ENCODE data around the gene ARMH3. TPM values are rescaled to one million over a fixed set of nuclear protein-coding genes. Genes with fewer than 3 reads are reported as not detected.

Gene ARMH3
- total RNA-seq, 1 experiment from 2014 or later, result 30.6 TPM

DNA sequence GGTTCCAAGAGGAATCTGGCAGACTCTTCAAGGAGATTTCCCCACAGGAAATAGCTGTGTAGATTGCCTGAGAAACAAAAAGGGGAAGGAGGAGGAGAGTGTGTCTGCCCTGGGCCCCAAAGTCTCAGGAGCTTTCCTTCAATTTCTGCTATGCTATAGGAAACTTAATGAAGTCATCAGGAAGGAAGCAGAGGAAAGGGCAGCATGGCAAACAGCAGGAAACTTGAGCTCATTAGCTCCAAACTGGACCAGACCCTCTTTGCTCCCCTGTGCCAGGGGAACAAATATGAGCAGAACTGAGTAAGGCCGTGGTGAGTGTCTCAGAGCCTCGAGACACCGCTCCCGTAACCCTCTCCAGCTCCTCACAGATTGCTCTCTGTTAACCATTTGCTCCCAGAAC is 207.6 kb downstream of the ARMH3 start:
- no peaks in the 10 kb centered on the region for H3K9me3 ChIP-seq (ENCODE audit: control insufficient read depth, insufficient read depth, low read depth, low read length)
- intact Hi-C loops (cut with micrococcal nuclease; ENCODE audit: unreplicated experiment) (no loop called here), in situ Hi-C loops (cut with HindIII; ENCODE audit: low pct_unique_long_range_greater_than_20kb, low sequenced_read_pairs) (no loop called here)
- no peak overlapping the region for H3K27ac ChIP-seq (ENCODE audit: low read length)
- no peak overlapping the region for H3K4me3 ChIP-seq (ENCODE audit: low read depth in 2 of 2, low read length in 2 of 2)
- no TSS peak for BruUV-seq (replicated peaks)
- TF ChIP-seq SIN3A (IDR thresholded peaks at IDR 0.05; ENCODE audit: borderline replicate concordance, insufficient read depth, low read depth, low read length) (no peak), POLR2AphosphoS5 (IDR thresholded peaks at IDR 0.05; ENCODE audit: low read depth, low read length) (no peak), TCF7L2 (IDR thresholded peaks at IDR 0.05; ENCODE audit: low read depth, low read length) (no peak)
- TF ChIP-seq, protein P1, sequence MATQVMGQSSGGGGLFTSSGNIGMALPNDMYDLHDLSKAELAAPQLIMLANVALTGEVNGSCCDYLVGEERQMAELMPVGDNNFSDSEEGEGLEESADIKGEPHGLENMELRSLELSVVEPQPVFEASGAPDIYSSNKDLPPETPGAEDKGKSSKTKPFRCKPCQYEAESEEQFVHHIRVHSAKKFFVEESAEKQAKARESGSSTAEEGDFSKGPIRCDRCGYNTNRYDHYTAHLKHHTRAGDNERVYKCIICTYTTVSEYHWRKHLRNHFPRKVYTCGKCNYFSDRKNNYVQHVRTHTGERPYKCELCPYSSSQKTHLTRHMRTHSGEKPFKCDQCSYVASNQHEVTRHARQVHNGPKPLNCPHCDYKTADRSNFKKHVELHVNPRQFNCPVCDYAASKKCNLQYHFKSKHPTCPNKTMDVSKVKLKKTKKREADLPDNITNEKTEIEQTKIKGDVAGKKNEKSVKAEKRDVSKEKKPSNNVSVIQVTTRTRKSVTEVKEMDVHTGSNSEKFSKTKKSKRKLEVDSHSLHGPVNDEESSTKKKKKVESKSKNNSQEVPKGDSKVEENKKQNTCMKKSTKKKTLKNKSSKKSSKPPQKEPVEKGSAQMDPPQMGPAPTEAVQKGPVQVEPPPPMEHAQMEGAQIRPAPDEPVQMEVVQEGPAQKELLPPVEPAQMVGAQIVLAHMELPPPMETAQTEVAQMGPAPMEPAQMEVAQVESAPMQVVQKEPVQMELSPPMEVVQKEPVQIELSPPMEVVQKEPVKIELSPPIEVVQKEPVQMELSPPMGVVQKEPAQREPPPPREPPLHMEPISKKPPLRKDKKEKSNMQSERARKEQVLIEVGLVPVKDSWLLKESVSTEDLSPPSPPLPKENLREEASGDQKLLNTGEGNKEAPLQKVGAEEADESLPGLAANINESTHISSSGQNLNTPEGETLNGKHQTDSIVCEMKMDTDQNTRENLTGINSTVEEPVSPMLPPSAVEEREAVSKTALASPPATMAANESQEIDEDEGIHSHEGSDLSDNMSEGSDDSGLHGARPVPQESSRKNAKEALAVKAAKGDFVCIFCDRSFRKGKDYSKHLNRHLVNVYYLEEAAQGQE (IDR thresholded peaks at IDR 0.05; ENCODE audit: insufficient read depth in 1 of 2, low read depth in 2 of 2, low read length in 1 of 2), result no peak
- TF ChIP-seq, protein P2, sequence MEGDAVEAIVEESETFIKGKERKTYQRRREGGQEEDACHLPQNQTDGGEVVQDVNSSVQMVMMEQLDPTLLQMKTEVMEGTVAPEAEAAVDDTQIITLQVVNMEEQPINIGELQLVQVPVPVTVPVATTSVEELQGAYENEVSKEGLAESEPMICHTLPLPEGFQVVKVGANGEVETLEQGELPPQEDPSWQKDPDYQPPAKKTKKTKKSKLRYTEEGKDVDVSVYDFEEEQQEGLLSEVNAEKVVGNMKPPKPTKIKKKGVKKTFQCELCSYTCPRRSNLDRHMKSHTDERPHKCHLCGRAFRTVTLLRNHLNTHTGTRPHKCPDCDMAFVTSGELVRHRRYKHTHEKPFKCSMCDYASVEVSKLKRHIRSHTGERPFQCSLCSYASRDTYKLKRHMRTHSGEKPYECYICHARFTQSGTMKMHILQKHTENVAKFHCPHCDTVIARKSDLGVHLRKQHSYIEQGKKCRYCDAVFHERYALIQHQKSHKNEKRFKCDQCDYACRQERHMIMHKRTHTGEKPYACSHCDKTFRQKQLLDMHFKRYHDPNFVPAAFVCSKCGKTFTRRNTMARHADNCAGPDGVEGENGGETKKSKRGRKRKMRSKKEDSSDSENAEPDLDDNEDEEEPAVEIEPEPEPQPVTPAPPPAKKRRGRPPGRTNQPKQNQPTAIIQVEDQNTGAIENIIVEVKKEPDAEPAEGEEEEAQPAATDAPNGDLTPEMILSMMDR (IDR thresholded peaks at IDR 0.05), result no peak
- H3K36me3 ChIP-seq (ENCODE audit: control insufficient read depth, insufficient read depth, low read length), result no peaks in the 10 kb centered on the region
- POLR2A ChIA-PET, result no interaction called here
- no peaks in the 10 kb centered on the region for H3K27me3 ChIP-seq (ENCODE audit: control insufficient read depth, insufficient read depth, low read length)
- CTCF ChIA-PET, result interaction anchor here (1.6 kb wide), 1 partner anchor 8 kb away, joined by 4 read pairs; no protein-coding TSS in a partner anchor
- no peak for ATAC-seq
- DNase-seq (ENCODE audit: low read depth, low spot score), result no peak
- no peaks in the 10 kb centered on the region for H3K4me1 ChIP-seq (ENCODE audit: control insufficient read depth, insufficient read depth, low read length)

DNA sequence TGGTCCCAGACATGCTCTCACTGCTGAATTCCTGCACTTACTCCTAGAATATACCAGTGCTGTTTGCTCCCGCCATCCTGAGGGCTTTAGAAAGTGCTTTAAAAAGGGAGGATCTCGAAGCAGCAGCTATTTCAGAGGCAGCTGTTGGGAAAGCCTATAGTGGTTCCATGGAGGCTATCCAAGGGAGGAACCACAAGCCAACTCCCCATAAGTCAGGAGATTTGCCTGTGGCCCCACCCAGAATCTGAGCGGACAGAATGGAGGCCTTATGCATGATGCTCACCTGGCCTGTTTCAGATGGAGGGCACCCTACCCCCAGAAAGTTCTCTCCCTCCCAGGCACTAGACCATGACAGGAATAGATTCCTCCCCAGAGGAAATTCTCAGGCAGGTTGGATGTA is 210.1 kb downstream of the ARMH3 start:
- H3K27ac ChIP-seq (ENCODE audit: low read length), result no peak overlapping the region
- CTCF ChIA-PET, result no interaction called here

More for the DNA sequence above, 210.1 kb downstream of the ARMH3 start:
- no peak for DNase-seq (ENCODE audit: low read depth, low spot score)
- ATAC-seq, result no peak
- Histone ChIP-seq H3K4me1 (ENCODE audit: control insufficient read depth, insufficient read depth, low read length) (no peaks in the 10 kb centered on the region), H3K9me3 (ENCODE audit: control insufficient read depth, insufficient read depth, low read depth, low read length) (no peaks in the 10 kb centered on the region), H3K27me3 (ENCODE audit: control insufficient read depth, insufficient read depth, low read length) (no peaks in the 10 kb centered on the region), H3K4me3 (ENCODE audit: low read depth in 2 of 2, low read length in 2 of 2) (no peak overlapping the region), H3K36me3 (ENCODE audit: control insufficient read depth, insufficient read depth, low read length) (no peaks in the 10 kb centered on the region)
- no TSS peak for BruUV-seq (replicated peaks)
- TF ChIP-seq TCF7L2 (IDR thresholded peaks at IDR 0.05; ENCODE audit: low read depth, low read length), result no peak
- TF ChIP-seq, protein P1 (IDR thresholded peaks at IDR 0.05; ENCODE audit: insufficient read depth in 1 of 2, low read depth in 2 of 2, low read length in 1 of 2), result no peak
- in situ Hi-C loops (cut with HindIII; ENCODE audit: low pct_unique_long_range_greater_than_20kb, low sequenced_read_pairs) (no loop called here), intact Hi-C loops (cut with micrococcal nuclease; ENCODE audit: unreplicated experiment) (no loop called here)
- POLR2A ChIA-PET, result no interaction called here

All from Panc1 (cell line).